ENCODE data around the gene NR1I3. TPM values are rescaled to one million over a fixed set of nuclear protein-coding genes. Genes with fewer than 3 reads are reported as not detected.

Gene NR1I3
- total and polyA plus RNA-seq, 2 donors from 2014 or later = 19.6 TPM; not detected in 1

GRCh38 chr1:161242313-161242712 lies 4.3 kb upstream of the NR1I3 start:
- Histone ChIP-seq H3K4me3 (ENCODE audit: low read length in 3 of 3) (no peak overlapping the region), H3K27me3 (ENCODE audit: control insufficient read depth, insufficient read depth, low read length) (no peaks in the 10 kb centered on the region), H3K27ac (ENCODE audit: low read depth in 2 of 2, low read length in 2 of 2) (no peak overlapping the region), H3K9me3 (ENCODE audit: control insufficient read depth in 2 of 3, insufficient read depth in 1 of 3, low read length in 3 of 3) (no peaks in the 10 kb centered on the region), H3K36me3 (ENCODE audit: control insufficient read depth in 2 of 3, insufficient read depth in 3 of 3, low read length in 3 of 3) (no peaks in the 10 kb centered on the region), H3K4me1 (ENCODE audit: control insufficient read depth in 2 of 3, insufficient read depth in 2 of 3, low read depth in 1 of 3, low read length in 3 of 3) (peaks cover 0 to 4% (median 0%) of the 10 kb centered on the region in 3 donors), H3K9ac (ENCODE audit: low read length in 3 of 3) (no peak overlapping the region)
- intact Hi-C loops (cut with DNase I) = no loop called here
- no peak for DNase-seq
- TF ChIP-seq CTCF (IDR thresholded peaks at IDR 0.05; ENCODE audit: borderline replicate concordance, extremely low read depth, insufficient read depth) = no peak
- no peak for FAIRE-seq

GRCh38 chr1:161241682-161242081 lies 3.7 kb upstream of the NR1I3 start:
- intact Hi-C loops (cut with DNase I) = no loop called here
- peaks cover 0 to 4% (median 0%) of the 10 kb centered on the region in 3 donors for H3K4me1 ChIP-seq (ENCODE audit: control insufficient read depth in 2 of 3, insufficient read depth in 2 of 3, low read depth in 1 of 3, low read length in 3 of 3)
- no peak for TF ChIP-seq CTCF (IDR thresholded peaks at IDR 0.05; ENCODE audit: borderline replicate concordance, extremely low read depth, insufficient read depth)
- H3K4me3 ChIP-seq (ENCODE audit: low read length in 3 of 3) = no peak overlapping the region
- no peaks in the 10 kb centered on the region for H3K36me3 ChIP-seq (ENCODE audit: control insufficient read depth in 2 of 3, insufficient read depth in 3 of 3, low read length in 3 of 3)
- H3K27me3 ChIP-seq (ENCODE audit: control insufficient read depth, insufficient read depth, low read length) = no peaks in the 10 kb centered on the region
- H3K9ac ChIP-seq (ENCODE audit: low read length in 3 of 3) = no peak overlapping the region
- H3K9me3 ChIP-seq (ENCODE audit: control insufficient read depth in 2 of 3, insufficient read depth in 1 of 3, low read length in 3 of 3) = no peaks in the 10 kb centered on the region
- no peak for DNase-seq
- no peak for FAIRE-seq
- no peak overlapping the region for H3K27ac ChIP-seq (ENCODE audit: low read depth in 2 of 2, low read length in 2 of 2)

- FAIRE-seq (no peak), DNase-seq (no peak)
- no peaks in the 10 kb centered on the region for H3K27me3 ChIP-seq (ENCODE audit: control insufficient read depth, insufficient read depth, low read length)
- H3K9ac ChIP-seq (ENCODE audit: low read length in 3 of 3) = no peak overlapping the region
- TF ChIP-seq CTCF (IDR thresholded peaks at IDR 0.05; ENCODE audit: borderline replicate concordance, extremely low read depth, insufficient read depth) = no peak
- H3K27ac ChIP-seq (ENCODE audit: low read depth in 2 of 2, low read length in 2 of 2) = no peak overlapping the region
- no peaks in the 10 kb centered on the region for H3K9me3 ChIP-seq (ENCODE audit: control insufficient read depth in 2 of 3, insufficient read depth in 1 of 3, low read length in 3 of 3)
- H3K4me1 ChIP-seq (ENCODE audit: control insufficient read depth in 2 of 3, insufficient read depth in 2 of 3, low read depth in 1 of 3, low read length in 3 of 3) = peaks cover 0 to 4% (median 0%) of the 10 kb centered on the region in 3 donors
- no peaks in the 10 kb centered on the region for H3K36me3 ChIP-seq (ENCODE audit: control insufficient read depth in 2 of 3, insufficient read depth in 3 of 3, low read length in 3 of 3)
- intact Hi-C loops (cut with DNase I) = no loop called here
- H3K4me3 ChIP-seq (ENCODE audit: low read length in 3 of 3) = no peak overlapping the region
Observed at GRCh38 chr1:161235957-161236775, 1.8 kb downstream of the NR1I3 start.
